HG02623 (cell line): ENCODE results near the gene TTN.
A peak's percentile ranks its signal among the peaks of the same experiment; 100 is the strongest.

Source experiments
- ATAC-seq: cut with Tn5 transposase; IDR thresholded peaks from one replicate; pipeline ENCODE4 v1.9.1; 2021; ENCODE audit warnings: moderate library complexity; ENCODE audit not compliant: unreplicated experiment

Gene TTN

DNA sequence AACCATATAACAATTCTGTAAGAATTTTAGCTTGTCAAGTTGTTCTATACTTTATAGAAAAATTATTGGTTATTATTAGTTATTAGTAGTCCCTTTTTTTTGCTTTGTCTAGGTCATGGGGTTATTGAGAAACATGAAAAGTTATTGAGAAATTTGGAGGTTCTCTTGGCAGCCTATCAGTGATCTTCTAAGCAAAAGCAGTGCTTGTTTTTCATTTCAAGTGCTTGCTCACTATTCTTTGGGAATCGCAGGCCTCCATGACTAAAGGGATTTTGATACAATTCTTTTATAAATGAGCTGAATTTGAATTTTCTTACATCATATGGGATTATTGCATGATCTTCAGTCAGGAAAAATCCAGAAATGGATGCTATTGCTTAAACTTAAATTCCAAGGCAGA, 301.1 kb downstream of the TTN start:
- no peak for ATAC-seq

DNA sequence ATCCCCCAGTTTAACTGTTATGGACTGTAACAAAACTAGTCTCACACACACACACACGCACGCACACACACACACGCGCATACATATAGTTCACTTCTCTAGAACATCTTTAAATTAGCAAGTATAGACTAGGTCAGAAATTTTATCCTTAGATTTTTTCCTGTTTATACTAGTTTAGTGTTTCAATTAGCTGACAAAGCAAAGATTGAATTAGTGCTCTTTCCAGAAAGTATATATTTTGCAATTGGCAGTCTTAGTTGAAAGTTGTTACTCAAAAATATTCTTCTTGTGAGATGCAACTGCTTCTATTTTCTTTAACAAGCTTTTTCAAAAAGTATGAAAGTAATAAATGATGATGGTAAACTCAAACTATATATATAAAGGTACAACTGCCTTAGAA, 304.5 kb downstream of the TTN start:
- no peak for ATAC-seq

DNA sequence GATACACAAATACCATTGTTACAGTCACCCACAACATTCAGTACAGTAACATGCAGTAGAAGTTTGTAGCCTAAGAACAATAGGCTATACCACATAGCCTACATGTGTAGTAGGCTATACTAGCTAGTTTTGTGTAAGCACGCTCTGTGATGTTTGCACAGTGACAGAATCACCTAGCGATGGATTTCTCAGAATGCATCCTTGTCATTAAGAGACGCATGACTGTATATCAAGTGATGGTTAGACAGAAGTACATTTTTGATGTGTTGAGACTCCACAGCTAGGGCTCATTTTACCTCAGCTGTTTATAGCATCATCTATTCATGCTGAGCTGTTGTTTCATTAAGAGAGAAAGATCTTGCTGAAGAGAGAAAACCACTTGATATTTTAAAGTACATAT, 307.6 kb downstream of the TTN start:
- ATAC-seq: no peak

DNA sequence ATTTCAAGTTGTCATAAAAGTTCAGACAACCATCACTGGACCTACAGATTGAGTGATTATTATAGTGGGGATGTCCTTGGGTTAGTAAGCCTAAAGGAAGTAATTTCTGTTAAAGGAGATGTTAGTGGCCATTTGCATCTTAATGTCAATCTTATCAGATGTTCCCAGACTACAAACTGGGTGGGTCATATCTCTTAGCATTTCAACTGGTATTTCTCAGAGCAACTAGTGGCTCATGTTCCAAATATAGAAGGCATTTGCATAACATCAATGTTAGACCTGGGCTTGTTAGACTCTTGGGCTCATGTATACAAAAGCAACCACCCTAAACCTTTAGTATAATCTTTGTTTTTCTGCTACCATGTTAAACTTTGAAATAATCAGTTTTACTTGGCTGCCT, 309.1 kb downstream of the TTN start:
- ATAC-seq: no peak

DNA sequence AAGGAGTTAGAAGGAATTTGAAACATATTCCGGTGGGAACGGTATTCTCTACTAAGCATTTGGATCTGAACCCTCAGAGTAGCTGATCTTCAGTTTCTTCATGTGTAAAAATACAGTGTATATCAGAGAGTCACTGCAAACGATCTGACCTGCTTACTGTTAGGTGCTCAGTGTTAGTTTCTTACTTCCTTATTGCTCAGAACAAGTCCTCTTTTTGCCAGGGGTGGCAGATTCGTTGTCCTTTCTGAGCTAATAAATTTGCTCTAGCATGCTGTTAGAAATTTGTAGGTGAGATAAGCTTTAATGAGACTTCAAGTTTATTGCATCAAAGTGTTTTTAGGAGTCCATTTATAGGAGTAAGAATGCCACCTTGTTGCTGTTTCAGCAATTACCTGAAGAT, 311.2 kb downstream of the TTN start:
- ATAC-seq: no peak

GRCh38 chr2:178491612-178492011, 315.6 kb downstream of the TTN start:
- ATAC-seq: no peak

DNA sequence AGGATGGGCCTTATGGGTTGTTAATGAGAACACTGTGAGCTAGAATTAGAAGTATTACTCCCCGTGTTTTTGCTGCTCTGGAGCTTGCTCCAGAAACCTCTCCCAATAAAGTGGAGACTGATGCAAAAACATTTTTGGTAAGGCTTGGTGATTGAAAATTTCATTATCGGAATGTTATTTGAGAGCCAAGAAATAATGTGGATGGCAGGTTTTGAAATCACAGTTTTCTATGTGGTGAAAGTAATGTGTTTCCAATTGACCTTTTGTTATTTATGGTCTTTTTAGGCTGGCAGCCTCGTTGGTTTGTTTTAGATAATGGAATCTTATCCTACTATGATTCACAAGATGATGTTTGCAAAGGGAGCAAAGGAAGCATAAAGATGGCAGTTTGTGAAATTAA, 321.9 kb downstream of the TTN start:
- no peak for ATAC-seq

DNA sequence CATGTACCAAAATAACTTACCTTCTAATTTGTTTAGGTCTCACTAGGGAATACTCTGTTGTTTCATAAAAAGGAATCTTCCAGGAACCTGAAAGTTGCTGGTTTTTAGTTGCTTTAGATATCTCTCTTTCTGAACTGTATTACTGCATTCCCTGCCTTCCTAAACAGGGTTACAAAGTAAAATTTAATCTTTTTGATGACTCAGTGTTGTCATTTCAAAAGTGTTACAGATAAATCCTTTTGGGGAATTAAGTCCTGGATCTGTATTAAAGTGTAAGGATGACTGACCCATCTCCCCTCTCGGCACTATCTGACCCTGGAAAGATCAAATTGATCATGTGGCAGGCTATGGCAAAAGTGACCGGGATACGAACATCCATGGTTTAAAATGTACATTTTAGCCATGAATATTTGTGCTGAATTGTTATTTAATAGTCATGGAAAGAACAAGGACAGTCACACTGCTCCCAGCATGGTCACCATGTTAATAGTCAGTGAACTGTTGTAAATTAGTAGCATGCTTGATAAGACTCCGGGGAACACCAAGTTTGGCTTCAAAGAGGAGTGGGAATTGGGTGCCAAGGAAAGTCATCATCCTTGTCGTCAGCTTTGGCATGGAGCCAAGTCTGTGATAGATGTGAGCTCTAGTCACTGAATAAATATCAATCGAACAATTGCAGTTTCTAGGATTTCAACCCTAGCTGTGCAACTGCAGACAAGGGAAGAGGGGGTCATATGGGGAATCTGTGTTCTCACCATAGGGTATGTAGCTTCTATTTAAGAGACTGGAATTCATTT, 322.8 kb downstream of the TTN start:
- no peak for ATAC-seq

DNA sequence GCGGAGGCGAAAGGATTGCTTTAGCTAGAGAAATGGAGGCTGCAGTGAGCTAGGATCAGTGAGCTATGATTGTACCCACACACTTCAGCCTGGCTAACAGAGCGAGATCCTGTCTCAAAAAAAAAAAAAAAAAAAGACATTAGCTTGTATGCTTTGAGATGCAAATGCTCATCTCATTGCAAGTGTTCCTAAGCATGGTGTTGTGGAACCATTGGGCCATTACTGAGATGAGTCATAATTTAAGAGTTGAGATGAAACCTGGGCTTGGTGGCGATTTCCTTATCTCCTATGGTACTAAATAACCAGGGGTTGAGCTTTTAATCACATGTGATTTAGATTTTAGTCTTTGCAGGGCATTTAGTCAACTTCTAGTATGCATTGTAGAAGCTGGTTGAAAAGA, 324.8 kb downstream of the TTN start:
- ATAC-seq: no peak

GRCh38 chr2:178480227-178481181, 326.7 kb downstream of the TTN start, which contains the start of gene PLEKHA3:
TSS of gene PLEKHA3 (plus strand) at chr2:178480457. CDS start at chr2:178480870, 413 bp downstream.
- ATAC-seq: peak; percentile 61

- ATAC-seq: no peak
Observed at GRCh38 chr2:178479758-178480226, 327.4 kb downstream of the TTN start.

DNA sequence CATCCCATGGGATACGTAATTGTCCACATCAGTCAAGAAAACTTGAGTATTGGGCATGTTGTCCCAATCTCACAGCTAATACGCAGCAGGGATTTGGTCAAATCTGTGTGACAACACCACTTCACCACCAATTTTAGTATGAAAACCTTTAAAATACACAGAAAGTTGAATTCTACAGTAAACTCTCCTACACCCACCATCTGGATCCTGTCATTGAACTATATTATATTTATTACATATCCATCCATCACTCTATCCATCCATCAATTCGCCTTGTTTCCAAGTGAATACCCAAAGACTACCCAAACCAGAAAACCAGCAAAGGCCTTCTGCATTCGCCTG, 328.0 kb downstream of the TTN start:
- ATAC-seq: no peak

GRCh38 chr2:178478439-178479274, 328.6 kb downstream of the TTN start, which contains the start of gene FKBP7:
TSS of gene FKBP7 (minus strand) at chr2:178478600. CDS start at chr2:178478499, 101 bp downstream.
- peak; percentile 39 for ATAC-seq

DNA sequence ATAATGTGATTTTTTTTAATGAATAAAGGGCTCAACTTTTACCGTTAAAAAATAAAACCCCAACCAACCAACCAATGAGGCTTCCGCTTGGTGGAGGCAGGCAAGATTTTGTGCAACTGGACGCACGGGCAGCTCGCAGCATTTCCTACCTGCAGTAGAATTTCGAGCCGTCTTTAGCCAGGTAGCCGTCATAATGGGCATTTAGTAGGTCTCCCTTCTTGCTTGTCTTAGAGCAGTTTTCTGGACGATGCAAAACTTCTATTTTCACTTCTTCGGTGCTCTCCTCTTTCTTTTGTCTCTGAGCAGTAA, 329.1 kb downstream of the TTN start:
- ATAC-seq: peak; percentile 1

GRCh38 chr2:178477443-178478129, 329.6 kb downstream of the TTN start:
- no peak for ATAC-seq

DNA sequence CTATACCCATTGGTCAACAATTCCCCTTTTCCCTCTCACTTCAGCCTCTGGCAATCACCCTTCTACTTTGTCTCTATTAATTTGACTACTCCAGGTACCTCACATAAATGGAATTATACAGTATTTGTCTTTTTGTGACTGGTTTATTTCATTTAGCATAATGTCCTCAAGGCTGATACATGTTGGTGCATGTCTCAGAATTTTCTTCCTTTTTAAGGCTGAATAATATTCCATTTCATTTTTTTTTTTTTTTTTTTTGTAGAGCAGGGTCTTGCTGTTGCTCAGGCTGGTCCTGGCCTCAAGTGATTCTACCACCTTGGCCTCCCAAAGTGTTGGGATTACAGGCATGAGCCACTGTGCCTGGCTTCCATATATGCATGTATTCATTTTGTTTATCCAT, 330.7 kb downstream of the TTN start:
- no peak for ATAC-seq
